Testis (tissue), 3 donors: ENCODE data around the gene ICAM2. TPM values are rescaled to one million over a fixed set of nuclear protein-coding genes. Genes with fewer than 3 reads are reported as not detected.
"Not testable (repeated sequence)": the region's sequence is repeated elsewhere in the genome, so short reads cannot be mapped to it uniquely, and the experiment has no call there.

Experiments used
- DNase-seq: peaks from one replicate; pipeline ENCODE4 v3.0.0-alpha.2; 2019
- H3K27ac ChIP-seq, 2 donors: fragments of 200-600 bp; sonication (generic); one replicate each; pipeline ENCODE4 v1.5.1; 2019
- H3K27me3 ChIP-seq: fragments of 200-600 bp; sonication (generic); one replicate; pipeline ENCODE4 v1.5.1; 2019
- H3K36me3 ChIP-seq: fragments of 200-600 bp; sonication (generic); one replicate; pipeline ENCODE4 v1.5.1; 2017; ENCODE audit warnings: low read depth; ENCODE audit errors: missing control alignments
- H3K4me1 ChIP-seq: fragments of 200-600 bp; sonication (generic); one replicate; pipeline ENCODE4 v1.5.1; 2019
- H3K4me3 ChIP-seq, 2 donors: fragments of 200-600 bp; sonication (generic); one replicate each; pipeline ENCODE4 v1.5.1; 2017 to 2019
- H3K9me3 ChIP-seq: fragments of 200-600 bp; sonication (generic); one replicate; pipeline ENCODE4 v1.5.1; 2017
- POLR2A ChIP-seq: fragments of 450-650 bp; IDR thresholded peaks from one replicate; pipeline ENCODE4 v1.6.1; 2017; ENCODE audit warnings: antibody characterized with exemption, mild to moderate bottlenecking, moderate library complexity
- WGBS, 2 donors: methylation state at CpG; one replicate each; pipeline ENCODE4 v1.1.5; 2018; 5-methylcytosine and 5-hydroxymethylcytosine counted together
- intact Hi-C: fragments of 100-400 bp; cut with DNase I; formaldehyde crosslinking; loops from one replicate; pipeline ENCODE4 v1.15.1; 2023; ENCODE audit warnings: low total_unique reads
- polyA plus RNA-seq: library from polyadenylated mRNA; stranded (reverse); fragments of 350-450 nt; fragmentation: Illumina TruSeq; extraction: RNeasy Lipid Tissue Mini Kit (QIAGEN cat#74804); gene quantifications from one replicate; pipeline ENCODE4 v1.2.3, GENCODE V29; 2014; ENCODE audit warnings: low read depth, low replicate concordance; ENCODE audit not compliant: insufficient read depth
- total RNA-seq, 2 donors: library from RNA; depleted of rRNA; stranded (reverse); fragments of >200 nt; gene quantifications; one replicate each; pipeline ENCODE4 v1.2.3, GENCODE V29; 2016
- TF ChIP-seq, protein P1 (sequence below), 3 experiments: fragments of 450-650 bp in 2 of 3; fragments of 200-600 bp in 1 of 3; sonication (generic) in 1 of 3; IDR thresholded peaks; one replicate each; pipeline ENCODE4 v1.5.1; 2016 to 2019; ENCODE audit warnings: antibody characterized with exemption in 3 of 3, mild to moderate bottlenecking in 2 of 3, moderate library complexity in 1 of 3

Gene ICAM2
- total and polyA plus RNA-seq, 3 donors from 2014 or later: 5.2 to 12.1 (median 11.3) TPM

GRCh38 chr17:64025732-64026294, 5.4 kb upstream of the ICAM2 start:
- H3K4me3 ChIP-seq: no peak overlapping the region
- no peaks in the 10 kb centered on the region for H3K36me3 ChIP-seq
- no peak overlapping the region for H3K27ac ChIP-seq
- H3K27me3 ChIP-seq: no peaks in the 10 kb centered on the region
- no peaks in the 10 kb centered on the region for H3K4me1 ChIP-seq
- intact Hi-C loops: loop anchor here (5.0 to 10.0 kb wide), 2 partner anchors 106 to 111 kb away; partner anchors contain the start of genes CSHL1, ERN1 and GH1
- peak; percentile 81 for DNase-seq
- TF ChIP-seq POLR2A: no peak
- TF ChIP-seq, protein P1, sequence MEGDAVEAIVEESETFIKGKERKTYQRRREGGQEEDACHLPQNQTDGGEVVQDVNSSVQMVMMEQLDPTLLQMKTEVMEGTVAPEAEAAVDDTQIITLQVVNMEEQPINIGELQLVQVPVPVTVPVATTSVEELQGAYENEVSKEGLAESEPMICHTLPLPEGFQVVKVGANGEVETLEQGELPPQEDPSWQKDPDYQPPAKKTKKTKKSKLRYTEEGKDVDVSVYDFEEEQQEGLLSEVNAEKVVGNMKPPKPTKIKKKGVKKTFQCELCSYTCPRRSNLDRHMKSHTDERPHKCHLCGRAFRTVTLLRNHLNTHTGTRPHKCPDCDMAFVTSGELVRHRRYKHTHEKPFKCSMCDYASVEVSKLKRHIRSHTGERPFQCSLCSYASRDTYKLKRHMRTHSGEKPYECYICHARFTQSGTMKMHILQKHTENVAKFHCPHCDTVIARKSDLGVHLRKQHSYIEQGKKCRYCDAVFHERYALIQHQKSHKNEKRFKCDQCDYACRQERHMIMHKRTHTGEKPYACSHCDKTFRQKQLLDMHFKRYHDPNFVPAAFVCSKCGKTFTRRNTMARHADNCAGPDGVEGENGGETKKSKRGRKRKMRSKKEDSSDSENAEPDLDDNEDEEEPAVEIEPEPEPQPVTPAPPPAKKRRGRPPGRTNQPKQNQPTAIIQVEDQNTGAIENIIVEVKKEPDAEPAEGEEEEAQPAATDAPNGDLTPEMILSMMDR (IDR thresholded peaks at IDR 0.05): peak; percentile 69 to 98 (median 90)
- H3K9me3 ChIP-seq: no peaks in the 10 kb centered on the region
- 0 to 4% methylated on average over 10 to 21 of the region's 21 CpGs for WGBS, 2 donors

GRCh38 chr17:64024781-64025731, 4.6 kb upstream of the ICAM2 start:
- Histone ChIP-seq H3K4me1 (no peaks in the 10 kb centered on the region), H3K27me3 (no peaks in the 10 kb centered on the region), H3K27ac (no peak overlapping the region), H3K36me3 (no peaks in the 10 kb centered on the region), H3K4me3 (no peak overlapping the region), H3K9me3 (no peaks in the 10 kb centered on the region)
- no peak for DNase-seq
- 59 to 65% methylated on average over 19 of the region's 19 CpGs for WGBS, 2 donors
- intact Hi-C loops: loop anchor here (5.0 to 10.0 kb wide), 2 partner anchors 107 to 110 kb away; partner anchors contain the start of genes CSHL1, ERN1 and GH1
- TF ChIP-seq, protein P1 (IDR thresholded peaks at IDR 0.05): no peak
- no peak for TF ChIP-seq POLR2A

- no peak overlapping the region for H3K27ac ChIP-seq
- 87 to 90% methylated on average over 8 of the region's 8 CpGs for WGBS, 2 donors
- intact Hi-C loops: loop anchor here (10.0 kb wide), 1 partner anchor 109 kb away; the partner anchor contains the start of genes CSHL1 and GH1
- no peaks in the 10 kb centered on the region for H3K36me3 ChIP-seq
- no peaks in the 10 kb centered on the region for H3K4me1 ChIP-seq
- no peak for TF ChIP-seq POLR2A
- TF ChIP-seq, protein P1 (IDR thresholded peaks at IDR 0.05): no peak
- H3K27me3 ChIP-seq: no peaks in the 10 kb centered on the region
- H3K9me3 ChIP-seq: no peaks in the 10 kb centered on the region
- peak; percentile 9 for DNase-seq
- H3K4me3 ChIP-seq: no peak overlapping the region
Observed at GRCh38 chr17:64024215-64024654, 3.8 kb upstream of the ICAM2 start.

DNA sequence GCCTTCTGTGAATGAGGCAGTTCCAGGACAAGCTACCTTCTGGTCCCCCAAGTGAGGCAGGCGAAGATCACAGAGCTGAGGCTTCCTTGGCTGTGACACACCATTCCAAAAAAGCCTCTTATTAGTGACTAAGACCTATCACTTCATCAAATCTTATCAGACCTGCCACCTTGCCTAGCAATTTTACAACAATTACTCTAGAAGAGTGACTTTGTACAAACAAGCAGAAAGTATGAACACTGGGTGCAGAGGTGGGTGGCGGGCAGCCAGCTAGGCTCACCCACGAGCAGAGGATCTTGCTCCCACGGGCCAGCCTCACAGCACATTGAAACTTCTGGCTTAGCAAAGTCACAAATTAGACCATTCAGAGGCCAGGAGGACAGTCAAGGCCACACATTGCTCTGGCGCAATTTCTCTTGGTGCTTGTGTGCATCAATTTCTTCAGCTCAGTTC, 2.2 kb upstream of the ICAM2 start:
- intact Hi-C loops: loop anchor here (10.0 kb wide), 1 partner anchor 108 kb away; the partner anchor contains the start of genes CSHL1 and GH1
- H3K4me3 ChIP-seq: no peak overlapping the region
- DNase-seq: peak; percentile 15
- H3K27me3 ChIP-seq: no peaks in the 10 kb centered on the region
- no peak overlapping the region for H3K27ac ChIP-seq
- WGBS, 2 donors: 55 to 58% methylated on average over 5 of the region's 5 CpGs
- no peaks in the 10 kb centered on the region for H3K9me3 ChIP-seq
- no peak for TF ChIP-seq POLR2A
- TF ChIP-seq, protein P1 (IDR thresholded peaks at IDR 0.05): no peak
- no peaks in the 10 kb centered on the region for H3K4me1 ChIP-seq
- no peaks in the 10 kb centered on the region for H3K36me3 ChIP-seq

DNA sequence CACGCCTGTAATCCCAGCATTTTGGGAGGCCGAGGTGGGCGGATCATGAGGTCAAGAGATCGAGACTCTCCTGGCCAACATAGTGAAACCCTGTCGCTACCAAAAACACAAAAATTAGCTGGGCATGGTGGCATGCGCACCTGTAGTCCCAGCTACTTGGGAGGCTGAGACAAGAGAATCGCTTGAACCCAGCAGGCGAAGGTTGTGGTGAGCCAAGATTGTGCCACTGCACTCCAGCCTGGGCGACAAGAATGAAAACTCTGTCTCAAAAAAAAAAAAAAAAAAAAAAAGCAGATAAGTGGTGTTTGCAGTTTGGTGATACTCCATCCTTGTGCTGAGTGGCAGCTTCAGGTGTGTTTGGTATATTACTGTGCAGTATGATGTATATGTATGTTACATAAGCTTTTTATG, 877 bp downstream of the ICAM2 start:
- H3K27ac ChIP-seq, intact Hi-C loops, H3K9me3 ChIP-seq, H3K4me1 ChIP-seq, H3K36me3 ChIP-seq, H3K4me3 ChIP-seq, H3K27me3 ChIP-seq: not testable (repeated sequence)
- 74 to 80% methylated on average over 9 of the region's 9 CpGs for WGBS, 2 donors
- peak; percentile 9 for DNase-seq
